Stimulated activated CD8-positive, alpha-beta memory T cell treated with anti-CD3 and anti-CD28 coated beads, Interleukin-12 subunit alpha, Interleukin-12 subunit beta, amount 100 ng/mL, for 1 hour (primary cell): ENCODE data around the gene RAB11FIP3.
"Not testable (repeated sequence)": the region's sequence is repeated elsewhere in the genome, so short reads cannot be mapped to it uniquely, and the experiment has no call there.

Source experiments
- DNase-seq: peaks from one replicate; pipeline ENCODE4 v3.0.0-alpha.2; 2020; ENCODE audit warnings: low read depth

RAB11FIP3 gene, protein sequence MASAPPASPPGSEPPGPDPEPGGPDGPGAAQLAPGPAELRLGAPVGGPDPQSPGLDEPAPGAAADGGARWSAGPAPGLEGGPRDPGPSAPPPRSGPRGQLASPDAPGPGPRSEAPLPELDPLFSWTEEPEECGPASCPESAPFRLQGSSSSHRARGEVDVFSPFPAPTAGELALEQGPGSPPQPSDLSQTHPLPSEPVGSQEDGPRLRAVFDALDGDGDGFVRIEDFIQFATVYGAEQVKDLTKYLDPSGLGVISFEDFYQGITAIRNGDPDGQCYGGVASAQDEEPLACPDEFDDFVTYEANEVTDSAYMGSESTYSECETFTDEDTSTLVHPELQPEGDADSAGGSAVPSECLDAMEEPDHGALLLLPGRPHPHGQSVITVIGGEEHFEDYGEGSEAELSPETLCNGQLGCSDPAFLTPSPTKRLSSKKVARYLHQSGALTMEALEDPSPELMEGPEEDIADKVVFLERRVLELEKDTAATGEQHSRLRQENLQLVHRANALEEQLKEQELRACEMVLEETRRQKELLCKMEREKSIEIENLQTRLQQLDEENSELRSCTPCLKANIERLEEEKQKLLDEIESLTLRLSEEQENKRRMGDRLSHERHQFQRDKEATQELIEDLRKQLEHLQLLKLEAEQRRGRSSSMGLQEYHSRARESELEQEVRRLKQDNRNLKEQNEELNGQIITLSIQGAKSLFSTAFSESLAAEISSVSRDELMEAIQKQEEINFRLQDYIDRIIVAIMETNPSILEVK

DNA sequence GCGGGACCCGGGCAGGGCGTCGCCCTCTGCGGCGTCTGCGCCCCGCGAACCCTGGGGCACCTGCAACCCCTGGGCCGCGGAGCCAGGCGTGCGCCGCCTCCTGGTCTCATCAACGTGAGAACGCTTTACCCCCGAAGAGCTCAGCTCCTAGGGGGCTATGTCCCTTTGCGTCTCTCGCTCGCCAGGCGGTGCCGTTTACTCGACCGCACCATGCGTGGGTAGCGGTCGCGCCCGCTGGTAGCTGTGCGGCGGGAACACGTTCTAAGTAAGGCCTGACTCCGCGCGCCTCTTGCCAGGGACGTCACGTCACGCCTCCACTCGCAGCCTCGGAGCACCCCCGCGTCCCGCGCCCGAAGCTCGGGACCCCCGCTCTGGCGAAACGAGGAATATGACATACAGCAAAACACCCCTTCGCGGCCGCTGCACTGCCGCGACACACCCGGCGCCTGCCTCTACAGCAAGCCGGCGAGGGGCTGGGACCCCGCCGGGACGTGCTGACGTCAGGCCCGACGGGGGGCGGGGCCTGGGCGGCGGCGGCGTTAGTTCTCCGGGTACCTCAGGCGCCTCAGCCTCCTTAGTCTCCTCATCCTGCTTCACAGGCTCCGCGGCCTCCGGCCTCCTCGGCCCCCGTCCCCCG lies at the start of gene RAB11FIP3:
TSS of gene RAB11FIP3 (plus strand) at position 568 of the 637 bp plus-strand sequence. CDS start 358 bp downstream, outside the sequence.
- peak; percentile 67 for DNase-seq

DNA sequence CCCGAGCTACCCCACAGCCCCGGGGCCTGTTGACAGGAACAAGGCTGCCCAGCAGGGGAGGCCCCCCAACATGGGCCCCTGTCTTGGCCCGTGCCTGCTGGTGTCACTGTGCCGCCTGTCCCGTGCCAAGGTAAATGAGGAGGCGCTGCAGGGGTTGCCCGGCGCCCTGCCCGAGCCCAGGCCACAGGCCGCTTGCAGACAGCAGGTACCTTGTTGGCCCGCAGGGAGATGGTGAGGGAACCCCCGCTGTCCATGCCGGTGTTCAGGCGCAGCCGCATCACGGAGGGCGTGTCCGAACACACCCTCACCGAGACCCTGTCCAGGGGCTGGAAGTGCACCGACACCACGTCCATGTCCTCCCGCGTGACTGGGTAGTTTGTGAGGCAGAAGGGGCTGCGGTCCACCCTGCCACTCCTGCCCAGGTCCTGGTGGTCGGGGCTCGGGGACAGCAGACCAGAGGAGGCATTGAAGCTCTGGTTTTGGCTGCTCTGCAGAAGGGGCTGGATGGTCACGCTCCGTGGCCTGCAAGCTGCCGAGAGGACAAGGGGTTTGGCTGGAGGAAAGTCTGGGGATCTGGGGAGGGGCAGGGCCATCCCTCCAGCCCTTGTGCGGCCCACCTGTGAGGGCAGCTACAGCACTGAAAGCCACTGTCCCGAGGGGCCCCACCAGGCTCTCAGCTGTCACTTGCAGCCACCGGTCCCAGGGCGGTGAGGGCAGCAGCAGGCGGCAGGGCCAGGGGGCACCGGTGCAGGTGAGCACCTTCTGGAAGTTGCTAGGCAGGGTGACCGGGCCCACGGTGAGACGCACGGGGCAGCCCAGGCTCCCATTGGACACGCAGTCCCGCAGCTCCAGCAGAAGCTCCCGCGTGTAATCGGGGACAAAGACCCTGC lies 49.3 kb upstream of the RAB11FIP3 start:
- DNase-seq = no peak

DNA sequence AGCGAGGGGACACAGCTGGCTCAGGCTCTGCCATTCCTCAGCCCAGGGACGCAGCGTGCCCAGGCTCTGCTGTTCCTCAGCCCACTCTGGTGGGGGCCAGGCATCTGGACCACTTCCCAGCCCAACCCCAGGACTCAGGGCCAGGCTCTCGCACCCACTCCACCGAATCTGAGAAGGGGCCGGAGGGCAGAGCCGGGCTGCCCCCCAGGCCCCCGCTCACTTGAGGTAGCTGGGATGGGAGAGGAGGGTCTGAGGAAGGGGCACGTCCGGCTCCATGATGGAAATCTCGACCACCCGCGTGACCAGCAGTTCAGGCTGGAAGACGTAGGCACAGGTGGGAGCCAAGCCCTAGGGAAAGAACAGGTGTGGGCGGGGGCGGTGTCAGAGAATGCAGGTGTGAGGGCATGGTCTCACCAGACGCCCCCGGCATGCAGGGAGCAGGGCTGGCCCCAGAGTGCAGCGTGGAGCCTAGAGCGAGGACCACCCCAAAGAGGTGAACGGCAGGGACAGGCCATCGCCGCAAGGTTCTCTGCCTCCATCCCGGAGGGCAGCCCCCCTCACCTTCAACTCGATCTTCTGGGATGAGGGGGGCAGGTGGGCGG lies 48.5 kb upstream of the RAB11FIP3 start:
- DNase-seq = no peak

DNA sequence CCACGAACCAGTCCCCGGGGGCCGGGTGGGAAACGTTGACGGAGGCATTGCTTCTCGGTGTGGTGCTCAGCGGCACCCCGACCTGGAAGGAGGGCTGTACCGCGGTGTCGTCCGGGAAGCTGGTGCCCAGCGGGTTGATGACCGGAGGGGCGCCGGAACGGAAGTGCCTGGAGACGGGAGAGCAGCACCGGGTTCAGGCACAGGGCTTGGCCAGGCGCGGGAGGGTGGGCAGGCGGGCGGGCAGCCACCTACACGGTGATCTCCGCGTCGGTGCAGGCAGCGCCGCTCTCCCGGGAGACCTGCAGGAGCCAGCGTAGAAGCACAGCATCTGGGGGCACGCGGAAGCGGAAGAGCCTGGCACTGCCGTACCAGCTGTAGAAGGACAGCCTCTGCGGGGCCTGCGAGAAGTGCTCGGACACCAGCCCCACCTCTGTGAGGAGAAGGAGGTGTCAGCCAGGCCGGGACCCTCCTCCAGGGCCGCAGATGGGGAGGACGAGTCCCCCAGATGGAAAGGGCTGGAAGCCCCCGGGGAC lies 48.0 kb upstream of the RAB11FIP3 start:
- DNase-seq = no peak

DNA sequence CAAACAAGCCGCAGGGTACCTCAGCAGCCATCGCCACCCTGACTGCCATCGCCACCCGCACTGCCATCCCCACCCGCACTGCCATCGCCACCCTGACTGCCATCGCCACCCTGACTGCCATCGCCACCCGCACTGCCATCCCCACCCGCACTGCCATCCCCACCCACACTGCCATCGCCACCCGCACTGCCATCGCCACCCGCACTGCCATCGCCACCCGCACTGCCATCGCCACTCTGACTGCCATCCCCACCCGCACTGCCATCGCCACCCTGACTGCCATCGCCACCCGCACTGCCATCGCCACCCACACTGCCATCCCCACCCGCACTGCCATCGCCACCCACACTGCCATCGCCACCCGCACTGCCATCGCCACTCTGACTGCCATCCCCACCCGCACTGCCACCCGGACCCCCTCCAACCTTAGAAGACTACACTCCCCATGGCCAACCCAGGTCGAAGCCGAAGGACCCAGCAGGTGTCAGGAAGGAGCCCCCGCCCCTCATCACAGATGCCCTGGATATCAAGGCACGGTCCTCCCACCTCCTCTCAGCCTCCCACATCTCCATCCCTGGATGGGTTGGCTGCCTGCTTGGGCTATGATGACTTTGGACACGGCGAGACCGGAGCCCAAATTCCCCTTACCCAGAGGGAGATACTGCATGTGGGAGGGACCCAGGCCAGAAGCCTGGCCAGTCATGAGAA lies 47.2 kb upstream of the RAB11FIP3 start:
- not testable (repeated sequence) for DNase-seq

DNA sequence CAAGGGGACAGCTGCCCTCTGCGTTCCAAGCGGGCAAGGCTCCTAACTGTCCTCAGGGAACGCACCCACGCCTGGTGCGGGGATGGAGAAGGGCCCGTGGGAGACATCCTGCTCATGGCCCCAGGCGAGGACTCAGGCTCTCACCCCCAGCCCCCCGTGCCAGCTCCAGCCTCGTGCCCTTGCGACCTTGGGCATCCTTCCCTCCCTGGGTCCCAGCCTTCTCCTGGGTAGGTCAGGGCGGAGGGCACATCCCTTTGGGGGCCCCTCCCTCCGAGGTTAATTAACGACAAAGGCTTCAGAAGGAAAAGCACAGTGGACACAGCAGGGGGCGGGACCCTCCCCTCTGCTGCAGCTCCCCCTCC lies 46.6 kb upstream of the RAB11FIP3 start:
- no peak for DNase-seq

DNA sequence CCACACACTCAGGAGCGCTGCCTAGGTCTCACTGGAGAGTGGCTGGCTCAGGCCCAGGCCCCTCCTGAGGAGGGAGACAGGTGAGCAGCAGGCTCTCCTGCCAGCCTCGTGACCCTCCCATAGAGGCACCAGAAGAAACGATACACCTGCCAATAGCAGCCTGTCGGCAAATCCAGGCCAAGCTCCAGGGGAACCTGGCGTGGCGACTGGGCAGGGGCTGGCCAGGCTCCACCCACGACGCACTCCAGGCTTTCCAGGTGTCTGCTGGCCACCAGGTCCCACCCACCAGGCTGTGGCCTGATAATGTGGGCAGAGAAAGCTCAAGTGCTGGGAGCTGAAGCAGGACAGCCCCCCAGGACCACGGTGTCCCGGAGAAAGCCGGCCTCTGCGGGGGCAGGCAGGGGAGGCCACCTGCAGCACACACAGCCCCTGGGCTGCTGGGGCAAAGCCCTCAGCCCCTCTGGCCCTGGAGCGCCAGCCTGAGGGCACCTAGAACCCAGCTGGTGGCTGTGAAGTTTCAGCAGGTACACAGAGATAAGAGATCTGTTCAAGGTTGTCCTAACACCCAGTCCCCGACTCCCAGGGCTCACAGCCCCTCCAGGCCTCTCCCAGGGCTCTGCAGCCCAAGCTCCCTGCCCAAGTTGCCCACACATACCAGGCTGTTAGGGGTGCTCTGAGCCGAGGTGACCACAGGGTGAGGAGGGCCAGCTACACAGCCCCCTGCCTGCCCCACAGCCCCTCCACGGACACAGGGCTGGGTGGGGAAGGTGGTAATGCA lies 46.1 kb upstream of the RAB11FIP3 start:
- no peak for DNase-seq

DNA sequence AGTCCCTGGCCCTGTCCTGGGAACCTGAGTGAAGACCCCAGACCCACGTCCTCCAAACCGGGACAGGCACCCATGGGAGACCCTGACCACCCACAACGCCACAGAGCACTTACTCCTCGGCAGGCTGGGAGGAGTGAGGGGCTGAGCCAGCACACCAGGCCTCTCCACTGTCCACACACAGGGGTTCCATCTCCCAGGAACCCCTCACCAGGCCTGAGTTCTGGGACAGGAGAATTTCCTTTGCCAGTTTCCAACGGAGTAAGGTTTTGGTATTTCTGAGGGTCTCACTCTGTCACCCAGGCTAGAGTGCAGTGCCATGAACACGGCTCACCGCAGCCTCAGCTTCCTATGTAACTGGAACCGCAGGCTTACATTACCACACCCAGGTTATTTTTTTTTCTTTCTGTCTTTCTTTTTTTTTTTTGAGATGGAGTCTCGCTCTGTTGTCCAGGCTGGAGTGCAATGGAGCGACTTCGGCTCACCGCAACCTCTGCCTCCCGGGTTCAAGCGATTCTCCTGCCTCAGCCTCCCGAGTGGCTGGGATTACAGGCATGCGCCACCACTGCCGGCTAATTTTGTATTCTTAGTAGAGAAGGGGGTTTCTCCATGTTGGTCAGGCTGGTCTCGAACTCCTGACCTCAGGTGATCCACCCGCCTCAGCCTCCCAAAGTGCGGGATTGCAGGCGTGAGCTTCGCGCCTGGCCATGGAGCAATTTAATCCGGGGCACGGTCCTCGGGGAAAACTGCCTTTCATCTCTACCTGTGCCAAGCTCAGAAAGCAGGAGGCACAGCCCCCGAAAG lies 45.3 kb upstream of the RAB11FIP3 start:
- no peak for DNase-seq

DNA sequence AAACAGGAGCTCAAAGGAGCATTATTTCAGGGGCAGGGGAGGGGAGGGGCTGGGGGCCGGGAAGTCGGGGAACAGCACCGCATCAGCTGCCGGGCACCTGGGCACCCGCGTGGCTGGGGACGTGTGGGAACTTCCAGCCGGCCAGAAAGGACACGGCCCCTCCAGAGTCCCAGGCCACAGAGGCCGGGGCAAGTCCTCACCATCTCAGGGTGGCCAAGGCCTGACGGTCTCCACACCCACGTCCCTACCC lies 44.8 kb upstream of the RAB11FIP3 start:
- no peak for DNase-seq

DNA sequence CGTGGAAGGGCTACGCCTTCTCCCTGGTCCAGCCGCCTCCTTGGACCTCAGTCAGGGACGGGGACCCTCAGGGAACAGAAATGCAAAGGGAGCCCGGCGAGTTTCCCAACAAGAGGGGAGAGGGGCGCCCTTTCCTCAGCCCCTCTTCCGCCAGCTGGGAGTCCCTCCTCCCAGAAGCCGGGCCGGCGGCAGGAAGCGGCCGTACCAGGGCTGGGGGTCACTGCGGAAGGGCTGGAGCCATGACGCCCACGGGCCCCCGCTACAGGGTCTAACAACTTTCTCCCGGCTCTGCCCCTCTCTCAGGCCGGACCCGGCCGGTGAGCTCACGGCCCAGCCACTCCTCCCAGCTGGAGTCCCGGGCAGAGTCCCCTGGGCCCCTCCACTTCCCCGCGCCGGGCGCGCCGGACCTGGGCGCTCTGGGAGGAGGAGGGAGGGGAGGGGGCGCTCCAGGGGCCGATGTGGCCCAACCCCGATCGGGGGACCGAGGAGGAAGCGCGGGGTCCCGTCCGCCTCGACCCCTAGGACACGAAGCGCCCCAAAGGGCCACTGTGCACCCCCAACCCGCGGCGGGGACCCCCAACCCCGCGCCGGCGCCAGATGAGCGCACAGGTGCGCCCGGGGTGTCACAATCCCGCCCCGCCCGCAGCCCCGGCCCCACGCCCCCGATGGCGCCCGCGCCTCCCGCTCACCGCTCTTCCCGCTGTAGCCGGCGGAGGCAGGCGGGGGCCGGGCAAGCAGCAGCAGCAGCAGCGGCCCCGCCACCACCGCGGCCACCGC lies 44.2 kb upstream of the RAB11FIP3 start:
- no peak for DNase-seq

DNA sequence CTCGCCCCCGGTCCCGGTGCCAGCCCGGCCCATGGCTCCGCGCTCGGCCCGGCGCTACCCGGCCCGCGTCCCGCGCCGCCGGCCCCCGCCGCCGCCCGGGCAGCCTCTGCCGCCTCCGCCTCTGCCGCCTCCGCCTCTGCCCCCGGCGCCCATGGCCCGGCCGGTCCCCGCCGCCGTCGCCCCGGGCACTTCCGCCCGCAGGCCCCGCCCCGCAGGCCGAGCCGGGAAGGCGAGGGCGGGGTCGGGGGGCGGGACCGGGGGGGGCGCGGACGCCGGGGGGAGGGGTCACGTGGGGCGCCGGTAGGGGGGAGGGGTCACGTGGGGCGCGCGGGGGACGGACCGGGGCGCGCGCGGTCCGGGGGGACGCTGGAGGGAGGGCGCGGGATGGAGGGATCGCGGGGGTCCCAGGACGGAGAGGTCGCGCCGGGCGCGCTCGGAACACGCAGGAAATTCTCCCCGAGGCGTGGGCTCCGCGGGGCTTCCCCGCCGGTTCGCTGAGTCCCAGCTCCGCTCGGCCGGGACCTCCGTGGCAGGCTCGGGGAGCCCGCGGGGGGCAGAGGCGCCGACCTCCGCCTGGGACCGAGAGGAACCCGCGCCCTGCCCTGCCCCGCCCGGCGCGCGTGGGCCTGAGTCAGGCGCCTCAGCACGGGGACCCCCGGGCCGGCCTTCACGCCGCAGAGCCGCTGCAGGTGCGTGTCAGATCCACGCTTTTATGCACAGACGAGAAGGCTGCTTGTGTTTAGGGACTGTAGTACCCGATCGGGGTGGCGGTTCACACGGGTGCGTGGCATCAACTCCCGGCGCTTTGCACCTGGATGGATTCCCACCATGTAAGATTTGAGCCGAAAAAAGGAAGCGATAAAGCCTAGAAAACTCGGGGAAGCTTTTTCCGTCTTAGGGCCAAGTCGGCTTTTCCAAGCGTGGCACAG lies 43.4 kb upstream of the RAB11FIP3 start, which contains the start of gene PGAP6:
TSS of gene PGAP6 (minus strand) at position 190 of the 929 bp plus-strand sequence. CDS start at position 33, 157 bp downstream.
- DNase-seq = peak; percentile 57

DNA sequence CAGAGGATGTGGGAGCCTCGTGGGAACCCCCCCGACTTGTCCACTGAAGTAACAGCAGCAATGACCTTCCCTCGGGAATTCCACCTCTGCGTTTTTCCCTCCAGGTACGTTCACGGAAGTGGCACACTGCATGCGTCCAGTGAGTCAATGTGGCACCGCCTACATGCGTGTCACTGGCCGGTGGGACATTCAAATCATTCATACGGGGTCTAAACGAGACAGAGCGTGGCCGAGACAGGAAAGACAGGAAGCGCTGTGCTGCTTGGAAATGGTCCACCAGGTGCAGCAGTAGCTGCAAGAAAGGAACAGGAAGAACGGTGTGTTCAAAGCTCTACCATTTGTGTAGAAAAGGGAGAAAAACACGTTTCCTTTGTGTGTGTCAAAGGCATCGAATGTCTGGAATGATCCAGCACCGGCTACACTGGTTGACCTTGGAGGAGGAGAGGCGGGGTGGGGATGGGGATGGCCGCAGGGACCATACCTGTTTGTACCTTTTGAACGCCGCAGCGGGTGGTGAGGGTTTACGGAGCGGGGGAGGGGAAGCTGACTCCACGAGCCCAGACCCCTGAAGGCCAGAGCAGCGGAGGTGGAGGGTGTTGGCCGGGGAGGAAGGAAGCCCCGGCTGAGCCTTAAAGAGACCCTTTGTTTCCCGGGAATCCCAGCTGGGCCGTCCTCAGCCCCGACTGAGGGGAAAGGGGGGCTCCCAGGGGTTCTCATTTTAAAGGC lies 42.0 kb upstream of the RAB11FIP3 start:
- peak; percentile 22 for DNase-seq

DNA sequence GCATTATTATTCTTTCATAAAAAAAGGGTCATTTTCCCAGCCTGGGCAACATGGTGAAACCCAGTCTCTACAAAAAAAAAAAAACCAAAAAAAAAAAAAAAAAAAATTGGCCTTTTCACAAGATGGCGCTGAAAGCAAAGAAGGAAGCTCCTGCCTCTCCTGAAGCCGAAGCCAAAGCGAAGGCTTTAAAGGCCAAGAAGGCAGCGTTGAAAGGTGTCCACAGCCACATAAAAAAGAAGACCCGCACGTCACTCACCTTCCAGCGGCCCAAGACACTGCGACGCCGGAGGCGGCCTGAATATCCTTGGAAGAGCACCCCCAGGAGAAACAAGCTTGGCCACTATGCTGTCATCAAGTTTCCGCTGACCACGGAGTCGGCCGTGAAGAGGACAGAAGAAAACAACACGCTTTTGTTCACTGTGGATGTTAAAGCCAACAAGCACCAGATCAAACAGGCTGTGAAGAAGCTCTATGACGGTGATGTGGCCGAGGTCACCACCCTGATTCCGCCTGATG lies 38.8 kb upstream of the RAB11FIP3 start:
- no peak for DNase-seq

DNA sequence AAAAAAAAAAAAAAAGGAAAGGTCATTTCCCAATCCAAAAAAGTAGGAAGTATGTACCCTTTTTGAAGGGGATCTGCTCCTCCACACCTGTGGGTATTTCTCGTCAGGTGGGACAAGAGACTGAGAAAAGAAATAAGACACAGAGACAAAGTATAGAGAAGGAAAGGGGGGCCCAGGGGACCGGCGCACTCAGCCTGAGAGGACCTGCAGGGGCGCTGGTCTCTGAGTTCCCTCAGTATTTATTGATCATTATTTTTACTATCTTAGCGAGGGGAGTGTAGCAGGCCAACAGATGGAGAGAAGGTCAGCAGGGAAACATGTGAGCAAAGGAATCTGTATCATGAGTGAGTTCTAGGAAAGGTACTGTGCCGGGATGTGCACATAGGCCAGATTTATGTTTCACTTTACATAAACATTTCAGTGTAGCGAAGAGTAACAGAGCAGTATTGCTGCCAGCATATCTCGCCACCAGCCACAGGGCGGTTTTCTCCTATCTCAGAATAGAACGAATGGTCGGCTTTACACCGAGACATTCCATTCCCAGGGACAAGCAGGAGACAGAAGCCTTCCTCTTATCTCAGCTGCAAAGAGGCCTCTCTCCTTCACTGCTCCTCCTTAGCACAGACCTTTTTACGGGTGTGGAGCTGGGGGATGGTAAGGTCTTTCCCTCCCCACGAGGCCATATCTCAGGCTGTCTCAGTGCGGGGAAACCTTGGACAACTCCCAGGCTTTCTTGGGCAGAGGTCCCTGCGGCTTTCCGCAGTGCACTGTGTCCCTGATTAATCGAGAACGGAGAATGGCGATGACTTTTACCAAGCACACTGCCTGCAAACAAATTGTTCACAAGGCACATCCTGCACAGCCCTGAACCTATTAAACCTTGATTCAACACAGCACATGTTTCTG lies 37.4 kb upstream of the RAB11FIP3 start:
- DNase-seq = not testable (repeated sequence)

DNA sequence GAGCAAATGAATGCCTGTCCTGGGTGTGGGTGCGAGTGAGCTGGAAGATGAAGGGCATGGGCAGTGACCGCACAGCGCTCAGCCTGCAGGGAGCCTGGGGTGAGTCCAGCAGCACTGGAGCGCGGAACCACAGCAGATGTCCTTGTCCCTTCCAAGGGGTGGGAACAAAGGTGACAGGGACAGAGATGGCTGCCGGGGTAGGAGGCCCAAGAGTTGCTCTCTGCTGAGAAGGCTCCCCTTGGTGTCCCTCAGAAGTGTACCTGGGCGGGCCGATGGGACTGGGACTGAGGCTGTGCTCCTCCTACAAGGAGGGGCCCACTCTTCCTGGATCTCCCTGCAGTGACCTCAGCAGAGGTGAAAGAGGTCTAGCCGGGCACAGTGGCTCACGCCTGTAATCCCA lies 36.1 kb upstream of the RAB11FIP3 start:
- no peak for DNase-seq
